ENCODE data around the gene RASSF10.

GRCh38 chr11:12995823-12996222 lies 13.3 kb upstream of the RASSF10 start:
- TF ChIP-seq CTCF (IDR thresholded peaks at IDR 0.05) (no peak), POLR2A (IDR thresholded peaks at IDR 0.05) (no peak)
